ENCODE results near the gene SSTR1.

- TF ChIP-seq CTCF (IDR thresholded peaks at IDR 0.05; ENCODE audit: insufficient read depth, low read depth, low read length) (no peak), EZH2 (IDR thresholded peaks at IDR 0.05; ENCODE audit: insufficient read depth, low read length) (no peak)
Observed at GRCh38 chr14:38254571-38255407, 47.1 kb downstream of the SSTR1 start.

All from astrocyte (in vitro differentiated cells and primary cell).